Dermis microvascular lymphatic vessel endothelial cell (primary cell): Measurements from ENCODE around the gene SCGB1D1. TPM values are rescaled to one million over a fixed set of nuclear protein-coding genes. Genes with fewer than 3 reads are reported as not detected.
"Not testable (repeated sequence)": the region's sequence is repeated elsewhere in the genome, so short reads cannot be mapped to it uniquely, and the experiment has no call there.

Source experiments
- DNase-seq, 2 donors: peaks; one replicate each; pipeline versions ENCODE4 v3.0.0 to v3.0.0-alpha.2; 2010; ENCODE audit warnings: low read depth in 2 of 2
- total RNA-seq: library from RNA; depleted of rRNA; stranded (reverse); fragments of >200 nt; gene quantifications from 2 replicates; pipeline ENCODE4 v1.2.1, GENCODE V29; 2014

Gene SCGB1D1
- total RNA-seq, 1 donor from 2014 or later: not detected

- no peak for DNase-seq
Observed at GRCh38 chr11:62166371-62166770, 23.6 kb upstream of the SCGB1D1 start.

GRCh38 chr11:62169448-62169847, 20.6 kb upstream of the SCGB1D1 start:
- no peak for DNase-seq

- DNase-seq: no peak
Observed at GRCh38 chr11:62169935-62170334, 20.1 kb upstream of the SCGB1D1 start.

DNA sequence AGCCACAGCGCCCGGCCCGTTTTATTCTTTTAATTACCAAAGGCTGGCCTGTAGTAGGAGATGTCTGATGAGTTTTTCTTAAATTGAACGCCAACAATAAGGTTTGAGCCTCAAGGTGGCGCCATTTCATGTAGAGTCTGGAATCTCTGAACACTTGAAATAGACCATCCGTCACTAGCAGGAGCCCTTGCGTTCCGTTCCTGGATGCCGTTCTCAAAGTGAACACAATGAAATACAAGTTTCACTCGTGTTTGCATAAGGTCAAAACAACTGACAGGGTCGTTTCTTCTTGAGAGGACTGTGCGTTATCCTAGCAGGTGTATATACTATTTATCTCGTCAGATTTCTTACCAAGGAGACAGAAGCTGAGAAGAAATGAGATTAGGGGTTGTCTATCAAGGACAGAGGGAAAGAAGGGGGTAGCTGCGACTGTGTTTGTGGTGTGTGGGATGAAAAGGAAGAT, 18.7 kb upstream of the SCGB1D1 start:
- peak; percentile 73 to 83 for DNase-seq

- DNase-seq: no peak
Observed at GRCh38 chr11:62172294-62172693, 17.7 kb upstream of the SCGB1D1 start.

- DNase-seq: no peak
Observed at GRCh38 chr11:62176766-62177165, 13.2 kb upstream of the SCGB1D1 start.

DNA sequence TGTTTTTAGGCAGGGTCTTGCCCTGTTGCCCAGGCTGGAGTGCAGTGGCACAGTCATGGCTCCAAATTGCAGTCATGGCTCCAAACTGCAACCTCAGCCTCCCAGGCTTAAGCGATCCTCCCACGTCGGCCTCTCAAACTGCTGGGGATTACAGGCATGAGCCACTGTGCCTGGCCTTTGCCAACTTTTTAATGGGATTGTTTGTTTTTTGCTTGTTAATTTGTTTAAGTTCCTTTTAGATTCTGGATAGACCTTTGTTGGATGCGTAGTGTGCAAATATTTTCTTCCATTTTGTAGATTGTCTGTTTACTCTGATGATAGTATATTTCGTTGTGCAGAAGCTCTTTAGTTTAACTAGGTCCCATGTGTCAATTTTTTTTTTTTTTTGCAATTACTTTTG, 10.0 kb upstream of the SCGB1D1 start:
- no peak for DNase-seq

- DNase-seq: no peak
Observed at GRCh38 chr11:62181097-62181496, 8.9 kb upstream of the SCGB1D1 start.

GRCh38 chr11:62182147-62182891, 7.7 kb upstream of the SCGB1D1 start:
- no peak for DNase-seq

- DNase-seq: no peak
Observed at GRCh38 chr11:62186195-62186594, 3.8 kb upstream of the SCGB1D1 start.

- DNase-seq: peak in 1 of 2 donors; percentile 8
Observed at GRCh38 chr11:62193952-62194351, 3.9 kb downstream of the SCGB1D1 start.

- DNase-seq: not testable (repeated sequence)
Observed at GRCh38 chr11:62195010-62195409, 5.0 kb downstream of the SCGB1D1 start.

DNA sequence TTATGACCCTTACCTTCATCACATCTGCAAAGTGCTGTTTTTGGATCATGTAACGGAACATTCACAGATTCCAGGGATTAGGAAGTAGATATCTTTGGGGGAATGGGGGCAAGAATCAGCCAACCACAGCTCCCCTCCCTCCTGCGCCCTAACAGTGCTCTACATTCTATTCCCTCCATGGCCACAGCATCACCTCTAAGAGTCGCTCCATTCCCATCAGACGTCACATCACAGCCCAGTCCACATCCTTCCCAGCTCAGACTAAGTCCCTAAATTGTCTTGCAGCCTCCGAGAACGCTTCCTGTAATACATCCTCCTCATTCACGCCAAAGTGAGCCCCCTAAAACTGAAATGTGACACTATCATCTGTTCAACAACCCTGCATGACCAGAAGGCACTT, 5.9 kb downstream of the SCGB1D1 start:
- DNase-seq: no peak

- not testable (repeated sequence) for DNase-seq
Observed at GRCh38 chr11:62197400-62197799, 7.4 kb downstream of the SCGB1D1 start.

DNA sequence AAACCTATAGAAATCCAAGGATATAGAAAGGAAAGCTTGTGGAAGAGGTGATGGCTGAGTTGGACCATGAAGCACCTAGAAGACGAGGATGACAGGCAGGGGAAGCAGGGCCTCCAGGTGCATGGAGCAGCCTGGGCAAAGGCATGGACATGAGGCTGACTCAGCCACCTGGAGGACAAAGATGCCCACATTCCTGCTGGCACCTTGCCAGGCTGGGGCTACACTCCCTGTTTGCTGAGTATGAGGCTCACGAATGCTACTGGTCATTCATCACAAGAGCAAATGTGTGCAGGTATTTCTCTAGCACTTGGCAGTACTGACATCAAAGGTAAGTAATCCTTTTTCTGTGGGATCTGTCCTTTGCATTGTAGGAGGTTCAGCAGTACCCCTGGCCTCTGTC, 11.4 kb downstream of the SCGB1D1 start:
- DNase-seq: no peak

GRCh38 chr11:62202910-62203309, 12.9 kb downstream of the SCGB1D1 start:
- DNase-seq: no peak

DNA sequence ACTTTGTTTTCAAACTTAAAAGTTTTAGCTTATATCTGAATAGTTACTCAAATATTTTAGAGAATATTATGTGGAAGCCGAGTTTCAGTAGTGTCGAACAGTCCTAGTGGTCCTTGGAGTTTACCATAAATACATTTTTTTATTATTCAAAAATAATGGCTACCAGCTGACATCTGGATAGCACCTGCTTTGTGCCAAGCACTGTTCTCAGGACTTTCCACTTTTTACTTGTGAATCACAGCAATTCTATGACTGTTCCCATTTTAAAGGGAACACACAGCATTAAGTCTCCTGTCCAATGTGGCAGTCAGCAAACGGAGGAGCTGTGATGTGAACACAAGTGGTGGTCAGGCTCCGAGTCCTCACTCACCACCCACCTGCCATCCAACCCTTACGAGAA, 14.4 kb downstream of the SCGB1D1 start:
- no peak for DNase-seq

DNA sequence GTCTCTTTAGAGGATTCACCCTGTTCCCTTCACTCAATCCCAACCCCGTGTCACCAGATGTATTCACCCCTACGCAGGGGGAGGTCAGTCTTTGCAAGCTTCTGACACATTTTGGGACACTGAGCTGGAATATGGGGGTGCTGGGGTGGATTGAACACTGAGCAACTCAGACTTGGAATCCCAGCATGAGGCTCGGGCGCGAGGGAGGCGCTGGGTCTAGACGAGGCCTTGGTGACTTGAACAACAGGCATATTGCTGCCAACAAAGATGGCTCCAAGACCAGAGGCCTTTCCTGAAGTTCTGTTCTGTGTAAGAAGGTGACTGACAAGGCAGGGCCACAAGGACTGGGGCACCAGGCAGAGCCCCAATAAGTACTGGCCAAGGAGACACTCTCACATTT, 15.4 kb downstream of the SCGB1D1 start:
- no peak for DNase-seq

DNA sequence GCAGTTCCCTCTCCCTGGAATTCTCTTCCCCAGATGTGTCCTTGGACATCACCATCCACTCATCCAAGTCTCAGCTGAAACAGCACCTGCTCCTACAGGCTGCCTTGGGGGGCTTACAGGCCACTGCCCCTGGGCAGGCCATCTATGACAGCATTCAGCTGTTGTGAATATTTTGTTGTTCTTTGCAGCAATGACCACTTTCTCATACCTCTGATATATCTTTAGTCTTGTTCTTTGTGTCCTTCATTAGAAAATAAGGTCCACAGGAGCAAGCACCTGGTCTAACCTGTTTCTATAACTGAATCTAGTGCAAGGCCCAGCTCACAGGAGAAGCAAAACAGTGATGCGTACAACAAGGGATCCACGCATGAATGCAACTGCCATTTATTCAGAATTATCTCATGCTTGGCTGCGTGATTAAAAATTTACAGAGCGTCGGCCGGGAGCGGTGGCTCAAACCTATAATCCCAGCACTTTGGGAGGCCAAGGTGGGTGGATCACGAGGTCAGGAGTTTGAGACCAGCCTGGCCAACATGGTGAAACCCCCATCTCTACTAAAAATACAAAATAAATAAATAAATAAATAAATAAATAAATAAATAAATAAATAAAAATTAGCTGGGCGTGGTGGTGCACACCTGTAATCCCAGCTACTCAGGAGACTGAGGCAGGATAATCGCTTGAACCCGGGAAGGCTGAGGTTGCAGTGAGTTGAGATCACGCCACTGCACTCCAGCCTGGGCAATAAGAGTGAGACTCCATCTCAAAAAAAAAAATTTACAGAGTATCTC, 16.5 kb downstream of the SCGB1D1 start:
- not testable (repeated sequence) for DNase-seq

DNA sequence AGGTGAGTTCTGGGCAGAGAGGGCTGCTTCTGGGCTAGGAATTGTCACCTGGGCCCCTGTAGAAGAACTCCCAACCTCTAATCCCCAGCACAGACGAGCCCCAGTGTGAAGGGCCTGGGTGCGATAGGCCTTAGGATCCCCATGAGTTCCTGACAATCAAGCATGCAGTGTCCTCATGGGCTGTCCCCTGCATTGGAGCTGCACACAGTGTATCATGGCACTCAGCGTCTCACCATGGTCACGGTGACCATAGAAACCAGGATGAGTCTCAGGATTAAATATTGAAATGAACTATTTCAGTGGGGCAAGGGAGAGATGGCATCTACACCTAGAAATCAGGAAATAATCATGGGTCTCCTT, 18.7 kb downstream of the SCGB1D1 start:
- no peak for DNase-seq

GRCh38 chr11:62217191-62217748, 27.3 kb downstream of the SCGB1D1 start:
- DNase-seq: peak in 1 of 2 donors; percentile 30

GRCh38 chr11:62221498-62221897, 31.5 kb downstream of the SCGB1D1 start:
- DNase-seq: no peak

DNA sequence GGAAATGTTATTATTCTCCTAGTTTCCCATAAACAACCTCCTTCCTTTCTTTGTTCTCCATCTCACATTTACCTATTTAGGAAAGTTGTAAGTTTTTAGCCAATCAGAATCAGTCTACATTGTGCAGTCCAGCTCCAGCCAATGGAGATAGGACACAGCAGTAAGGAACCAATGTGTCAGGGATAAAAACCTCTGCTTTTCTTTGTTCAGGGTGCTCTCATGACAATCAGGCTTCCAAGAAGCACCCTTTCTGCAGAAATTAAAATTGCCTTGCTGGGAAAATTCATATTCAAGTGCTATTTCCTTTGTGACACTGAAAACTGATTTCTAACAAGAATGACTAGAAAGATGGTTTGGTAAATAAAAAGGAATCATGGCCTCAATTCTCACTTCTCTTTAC, 33.1 kb downstream of the SCGB1D1 start:
- peak in 1 of 2 donors; percentile 36 for DNase-seq
